ENCODE data around the gene ARHGEF7. TPM values are rescaled to one million over a fixed set of nuclear protein-coding genes. Genes with fewer than 3 reads are reported as not detected.

Gene ARHGEF7
- polyA plus RNA-seq, 1 donor (not counting 4 experiments of a cell fraction or from before 2014, with no cell fraction given), result 25.2 TPM

DNA sequence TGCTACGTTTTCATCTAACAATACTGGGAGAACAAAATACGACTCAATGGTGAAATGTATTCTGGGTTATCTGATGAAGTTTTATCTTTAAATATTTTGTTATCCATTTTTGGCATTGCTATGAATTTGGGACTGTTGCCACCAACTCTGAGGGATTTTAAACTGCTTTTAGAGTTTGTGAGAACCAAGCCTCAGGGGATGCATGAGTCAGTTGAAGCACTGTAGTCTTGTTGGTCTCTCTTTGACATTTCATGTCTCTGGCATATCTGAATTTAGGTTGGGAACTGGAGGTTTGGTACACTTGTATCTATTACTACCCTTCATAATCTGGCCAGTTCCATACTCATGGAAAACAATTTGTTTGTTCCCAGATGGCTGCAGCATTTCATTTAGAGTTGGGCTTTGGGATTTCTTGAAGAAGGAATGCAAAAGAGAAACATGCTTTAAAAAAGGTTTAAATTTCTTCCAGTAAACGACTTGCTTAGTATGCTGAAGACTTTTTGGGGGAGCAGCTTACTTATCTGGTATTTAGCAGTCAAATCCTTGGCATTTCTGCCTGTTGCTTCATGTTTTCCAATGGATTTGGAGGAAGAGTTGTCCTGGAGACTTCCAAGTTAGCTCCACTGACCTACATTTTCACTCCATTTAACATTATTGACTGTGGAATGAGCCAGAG lies 28.9 kb downstream of the ARHGEF7 start:
- Histone ChIP-seq H3K27me3 (ENCODE audit: control insufficient read depth, extremely low read depth, insufficient read depth, low read length) (peaks cover 20% of the 10 kb centered on the region), H3K27ac (ENCODE audit: control insufficient read depth, insufficient read depth, low read length) (no peak overlapping the region), H3K79me2 (ENCODE audit: control insufficient read depth, insufficient read depth, low read length) (no peaks in the 10 kb centered on the region), H3K9me1 (ENCODE audit: control insufficient read depth, extremely low read depth, insufficient read depth, low read length) (no peaks in the 10 kb centered on the region), H2AFZ (ENCODE audit: control insufficient read depth, low read length) (no peak overlapping the region), H3K4me3 (ENCODE audit: control insufficient read depth in 2 of 3, extremely low read depth in 1 of 3, insufficient read depth in 2 of 3, low read depth in 1 of 3, low read length in 3 of 3) (no peak overlapping the region), H3K4me1 (ENCODE audit: control insufficient read depth, extremely low read depth, insufficient read depth, low read length) (no peaks in the 10 kb centered on the region), H3K9me3 (ENCODE audit: control insufficient read depth, low read depth, low read length) (no peaks in the 10 kb centered on the region), H3K36me3 (ENCODE audit: control insufficient read depth in 2 of 2, extremely low read depth in 1 of 2, insufficient read depth in 2 of 2, low read length in 2 of 2) (no peaks in the 10 kb centered on the region), H3K9ac (ENCODE audit: control insufficient read depth, extremely low read depth, insufficient read depth, low read length) (no peak overlapping the region), H3K4me2 (ENCODE audit: control insufficient read depth, extremely low read depth, insufficient read depth, low read depth, low read length) (no peak overlapping the region), H4K20me1 (ENCODE audit: control insufficient read depth, extremely low read depth, insufficient read depth, low read length) (no peaks in the 10 kb centered on the region)
- no peak for TF ChIP-seq EZH2 (IDR thresholded peaks at IDR 0.05; ENCODE audit: low read length)
- TF ChIP-seq, protein P1, sequence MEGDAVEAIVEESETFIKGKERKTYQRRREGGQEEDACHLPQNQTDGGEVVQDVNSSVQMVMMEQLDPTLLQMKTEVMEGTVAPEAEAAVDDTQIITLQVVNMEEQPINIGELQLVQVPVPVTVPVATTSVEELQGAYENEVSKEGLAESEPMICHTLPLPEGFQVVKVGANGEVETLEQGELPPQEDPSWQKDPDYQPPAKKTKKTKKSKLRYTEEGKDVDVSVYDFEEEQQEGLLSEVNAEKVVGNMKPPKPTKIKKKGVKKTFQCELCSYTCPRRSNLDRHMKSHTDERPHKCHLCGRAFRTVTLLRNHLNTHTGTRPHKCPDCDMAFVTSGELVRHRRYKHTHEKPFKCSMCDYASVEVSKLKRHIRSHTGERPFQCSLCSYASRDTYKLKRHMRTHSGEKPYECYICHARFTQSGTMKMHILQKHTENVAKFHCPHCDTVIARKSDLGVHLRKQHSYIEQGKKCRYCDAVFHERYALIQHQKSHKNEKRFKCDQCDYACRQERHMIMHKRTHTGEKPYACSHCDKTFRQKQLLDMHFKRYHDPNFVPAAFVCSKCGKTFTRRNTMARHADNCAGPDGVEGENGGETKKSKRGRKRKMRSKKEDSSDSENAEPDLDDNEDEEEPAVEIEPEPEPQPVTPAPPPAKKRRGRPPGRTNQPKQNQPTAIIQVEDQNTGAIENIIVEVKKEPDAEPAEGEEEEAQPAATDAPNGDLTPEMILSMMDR (optimal IDR thresholded peaks at IDR 0.05 in 1 of 3, IDR thresholded peaks at IDR 0.05 in 1 of 3, conservative IDR thresholded peaks at IDR 0.05 in 1 of 3; ENCODE audit: extremely low read depth in 1 of 3, insufficient read depth in 2 of 3, low read length in 3 of 3), result no peak
- dilution Hi-C loops (cut with MboI; ENCODE audit: extremely low pct_ligation_motif_present, low sequenced_read_pairs), result no loop called here
- DNase-seq (ENCODE audit: low read depth, low spot score) (no peak), FAIRE-seq (no peak)

DNA sequence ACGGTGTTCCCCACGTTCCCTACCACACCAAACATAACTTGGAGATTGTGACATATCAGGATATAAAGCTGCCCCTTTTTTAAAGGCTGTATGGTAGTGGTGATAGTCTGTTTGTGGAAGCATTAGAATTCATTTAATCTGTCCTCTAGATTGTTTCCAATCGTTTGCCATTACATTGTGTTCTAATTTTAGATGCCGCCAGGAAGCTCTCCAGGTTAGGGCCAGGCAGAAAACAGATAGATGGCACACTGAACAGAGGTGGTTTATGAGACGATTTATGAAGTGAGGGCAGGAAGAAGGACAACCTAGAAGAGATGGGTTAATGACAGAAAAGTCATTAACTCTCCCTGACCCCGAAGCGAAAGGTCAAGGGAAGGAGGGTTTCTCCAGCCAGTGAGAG lies 30.0 kb downstream of the ARHGEF7 start:
- dilution Hi-C loops (cut with MboI; ENCODE audit: extremely low pct_ligation_motif_present, low sequenced_read_pairs), result no loop called here
- Histone ChIP-seq H3K4me3 (ENCODE audit: control insufficient read depth in 2 of 3, extremely low read depth in 1 of 3, insufficient read depth in 2 of 3, low read depth in 1 of 3, low read length in 3 of 3) (no peak overlapping the region), H3K9me3 (ENCODE audit: control insufficient read depth, low read depth, low read length) (no peaks in the 10 kb centered on the region), H3K4me2 (ENCODE audit: control insufficient read depth, extremely low read depth, insufficient read depth, low read depth, low read length) (no peak overlapping the region), H3K4me1 (ENCODE audit: control insufficient read depth, extremely low read depth, insufficient read depth, low read length) (no peaks in the 10 kb centered on the region), H3K27me3 (ENCODE audit: control insufficient read depth, extremely low read depth, insufficient read depth, low read length) (peaks cover 17% of the 10 kb centered on the region), H3K9me1 (ENCODE audit: control insufficient read depth, extremely low read depth, insufficient read depth, low read length) (no peaks in the 10 kb centered on the region), H3K27ac (ENCODE audit: control insufficient read depth, insufficient read depth, low read length) (no peak overlapping the region), H3K36me3 (ENCODE audit: control insufficient read depth in 2 of 2, extremely low read depth in 1 of 2, insufficient read depth in 2 of 2, low read length in 2 of 2) (no peaks in the 10 kb centered on the region), H2AFZ (ENCODE audit: control insufficient read depth, low read length) (no peak overlapping the region), H3K79me2 (ENCODE audit: control insufficient read depth, insufficient read depth, low read length) (no peaks in the 10 kb centered on the region), H4K20me1 (ENCODE audit: control insufficient read depth, extremely low read depth, insufficient read depth, low read length) (no peaks in the 10 kb centered on the region), H3K9ac (ENCODE audit: control insufficient read depth, extremely low read depth, insufficient read depth, low read length) (no peak overlapping the region)
- DNase-seq (ENCODE audit: low read depth, low spot score) (no peak), FAIRE-seq (no peak)
- no peak for TF ChIP-seq EZH2 (IDR thresholded peaks at IDR 0.05; ENCODE audit: low read length)
- TF ChIP-seq, protein P1 (optimal IDR thresholded peaks at IDR 0.05 in 1 of 3, IDR thresholded peaks at IDR 0.05 in 1 of 3, conservative IDR thresholded peaks at IDR 0.05 in 1 of 3; ENCODE audit: extremely low read depth in 1 of 3, insufficient read depth in 2 of 3, low read length in 3 of 3), result no peak
